HEK293T (cell line): Measurements from ENCODE around the gene AGBL1.

Experiments used
- ARNT ChIP-seq: fragments of 450-650 bp; IDR thresholded peaks from 2 replicates; pipeline ENCODE4 v1.6.1; 2017; ENCODE audit warnings: mild to moderate bottlenecking
- BHLHE40 ChIP-seq: fragments of 450-650 bp; IDR thresholded peaks from 2 replicates; pipeline ENCODE4 v1.6.1; 2016; ENCODE audit warnings: mild to moderate bottlenecking, moderate library complexity, borderline replicate concordance
- CTBP1 ChIP-seq: fragments of 450-650 bp; IDR thresholded peaks from 2 replicates; pipeline ENCODE4 v1.6.1; 2016; ENCODE audit warnings: borderline replicate concordance
- ELF4 ChIP-seq: fragments of 450-650 bp; IDR thresholded peaks from 2 replicates; pipeline ENCODE4 v1.6.1; 2017; ENCODE audit warnings: antibody characterized with exemption
- FOXA1 ChIP-seq: fragments of 450-650 bp; IDR thresholded peaks from 2 replicates; pipeline ENCODE4 v1.6.1; 2016; ENCODE audit warnings: mild to moderate bottlenecking
- FOXM1 ChIP-seq: fragments of 450-650 bp; IDR thresholded peaks from 2 replicates; pipeline ENCODE4 v1.6.1; 2017; ENCODE audit warnings: mild to moderate bottlenecking, borderline replicate concordance
- PKNOX1 ChIP-seq: fragments of 450-650 bp; IDR thresholded peaks from 2 replicates; pipeline ENCODE4 v1.6.1; 2016
- SP1 ChIP-seq: fragments of 450-650 bp; IDR thresholded peaks from 2 replicates; pipeline ENCODE4 v1.6.1; 2017
- SUZ12 ChIP-seq: fragments of 450-650 bp; IDR thresholded peaks from 2 replicates; pipeline ENCODE4 v1.6.1; 2016; ENCODE audit warnings: mild to moderate bottlenecking

GRCh38 chr15:86183596-86184491, 104.2 kb downstream of the AGBL1 start:
- TF ChIP-seq PKNOX1 (no peak), ARNT (no peak), SP1 (no peak), FOXA1 (no peak), ELF4 (no peak), SUZ12 (no peak), BHLHE40 (no peak), FOXM1 (no peak), CTBP1 (no peak)
